Mesenchymal stem cell (in vitro differentiated cells and primary cell): ENCODE data around the gene GRK1.

Experiments used
- DNase-seq: peaks from one replicate; pipeline ENCODE4 v3.0.0-alpha.2; 2013
- H2AFZ ChIP-seq: one replicate; pipeline ENCODE4 v1.6.1; 2013; ENCODE audit warnings: low read depth, mild to moderate bottlenecking, control low read depth, inconsistent platforms, low read length, moderate library complexity
- H2AK5ac ChIP-seq: 2 replicates; pipeline ENCODE4 v1.6.1; 2013; ENCODE audit warnings: low read length, moderate library complexity, mild to moderate bottlenecking, inconsistent platforms; ENCODE audit not compliant: severe bottlenecking
- H2BK120ac ChIP-seq: one replicate; pipeline ENCODE4 v1.6.1; 2013; ENCODE audit warnings: low read depth, mild to moderate bottlenecking, inconsistent platforms, low read length, moderate library complexity
- H2BK12ac ChIP-seq, 2 experiments: one replicate each; pipeline ENCODE4 v1.6.1; 2013; ENCODE audit warnings: inconsistent platforms in 2 of 2, low read length in 2 of 2, mild to moderate bottlenecking in 2 of 2, moderate library complexity in 2 of 2, control low read depth in 1 of 2
- H2BK15ac ChIP-seq: one replicate; pipeline ENCODE4 v1.6.1; 2013; ENCODE audit warnings: mild to moderate bottlenecking, low read depth, inconsistent platforms; ENCODE audit not compliant: poor library complexity, severe bottlenecking
- H2BK5ac ChIP-seq: 2 replicates; pipeline ENCODE4 v1.6.1; 2013; ENCODE audit warnings: low read depth, mild to moderate bottlenecking, low read length, control low read depth, inconsistent platforms; ENCODE audit not compliant: poor library complexity, severe bottlenecking
- H3K14ac ChIP-seq, 2 experiments: one replicate each; pipeline ENCODE4 v1.6.1; 2013; ENCODE audit warnings: inconsistent platforms in 2 of 2, low read length in 2 of 2, control low read depth in 1 of 2, mild to moderate bottlenecking in 1 of 2, moderate library complexity in 1 of 2
- H3K18ac ChIP-seq, 2 experiments: one replicate each; pipeline ENCODE4 v1.6.1; 2013; ENCODE audit warnings: inconsistent platforms in 2 of 2, low read length in 2 of 2, control low read depth in 1 of 2, low read depth in 1 of 2, mild to moderate bottlenecking in 1 of 2
- H3K23ac ChIP-seq, 2 experiments: one replicate each; pipeline ENCODE4 v1.6.1; 2013; ENCODE audit warnings: inconsistent platforms in 2 of 2, low read length in 2 of 2, mild to moderate bottlenecking in 2 of 2, moderate library complexity in 2 of 2, control low read depth in 1 of 2
- H3K27ac ChIP-seq: 2 replicates; pipeline ENCODE4 v1.5.1; 2013; ENCODE audit warnings: mild to moderate bottlenecking, moderate library complexity, low read length, control low read depth, inconsistent platforms; ENCODE audit not compliant: poor library complexity, severe bottlenecking
- H3K27me3 ChIP-seq, 2 experiments: 2 replicates each; pipeline versions ENCODE4 v1.6.1 to v1.7.0; 2013; ENCODE audit warnings: low read length in 2 of 2, mild to moderate bottlenecking in 2 of 2, moderate library complexity in 2 of 2, control low read depth in 1 of 2, inconsistent platforms in 1 of 2; ENCODE audit not compliant: control insufficient read depth in 1 of 2, insufficient read depth in 1 of 2
- H3K36me3 ChIP-seq, 2 experiments: 2 replicates each; pipeline versions ENCODE4 v1.6.1 to v1.7.0; 2013; ENCODE audit warnings: low read length in 2 of 2, control low read depth in 1 of 2, inconsistent platforms in 1 of 2, low read depth in 1 of 2, mild to moderate bottlenecking in 1 of 2; ENCODE audit not compliant: insufficient read depth in 2 of 2, control insufficient read depth in 1 of 2
- H3K4ac ChIP-seq, 2 experiments: one replicate each; pipeline ENCODE4 v1.6.1; 2013; ENCODE audit warnings: inconsistent platforms in 2 of 2, low read length in 2 of 2, mild to moderate bottlenecking in 2 of 2, moderate library complexity in 2 of 2, control low read depth in 1 of 2, low read depth in 1 of 2
- H3K4me1 ChIP-seq: 2 replicates; pipeline ENCODE4 v1.6.1; 2013; ENCODE audit warnings: low read depth, low read length, control low read depth; ENCODE audit not compliant: control insufficient read depth, insufficient read depth
- H3K4me2 ChIP-seq: 2 replicates; pipeline ENCODE4 v1.6.1; 2013; ENCODE audit warnings: low read length, mild to moderate bottlenecking, inconsistent platforms; ENCODE audit not compliant: poor library complexity, severe bottlenecking
- H3K4me3 ChIP-seq, 2 experiments: 2 replicates each; pipeline versions ENCODE4 v1.5.1 to v1.7.0; 2013; ENCODE audit warnings: low read length in 2 of 2, mild to moderate bottlenecking in 2 of 2, control low read depth in 1 of 2, low read depth in 1 of 2; ENCODE audit not compliant: insufficient read depth in 1 of 2
- H3K79me1 ChIP-seq: replicated peaks from 2 replicates; pipeline ENCODE4 v1.6.1; 2013; ENCODE audit warnings: mild to moderate bottlenecking, control low read depth, low read length, inconsistent platforms; ENCODE audit not compliant: poor library complexity, severe bottlenecking
- H3K9ac ChIP-seq: 2 replicates; pipeline ENCODE4 v1.7.0; 2013; ENCODE audit warnings: mild to moderate bottlenecking, low read length, moderate library complexity
- H3K9me3 ChIP-seq: 2 replicates; pipeline ENCODE4 v1.7.0; 2013; ENCODE audit warnings: mild to moderate bottlenecking, low read length; ENCODE audit not compliant: control insufficient read depth
- H4K8ac ChIP-seq: one replicate; pipeline ENCODE4 v1.6.1; 2013; ENCODE audit warnings: inconsistent platforms, mild to moderate bottlenecking, low read length, moderate library complexity
- H4K91ac ChIP-seq: one replicate; pipeline ENCODE4 v1.6.1; 2013; ENCODE audit warnings: mild to moderate bottlenecking, low read length, inconsistent platforms
- WGBS: methylation state at CpG from one replicate; pipeline ENCODE4 v1.1.7; 2013; ENCODE audit warnings: mixed read lengths; 5-methylcytosine and 5-hydroxymethylcytosine counted together

The GRK1 gene

GRCh38 chr13:113648216-113648610 lies 18.8 kb upstream of the GRK1 start:
- Histone ChIP-seq H3K27ac (no peak overlapping the region), H3K4ac (no peak overlapping the region), H2AFZ (no peak overlapping the region), H3K18ac (no peak overlapping the region), H3K9me3 (no peaks in the 10 kb centered on the region), H4K8ac (no peak overlapping the region), H2BK15ac (no peak overlapping the region), H3K79me1 (peaks cover 4% of the 10 kb centered on the region), H2BK120ac (no peak overlapping the region), H3K9ac (no peak overlapping the region), H3K4me2 (no peak overlapping the region), H3K27me3 (no peaks in the 10 kb centered on the region), H2BK12ac (no peak overlapping the region), H3K23ac (no peak overlapping the region), H3K4me3 (no peak overlapping the region), H2BK5ac (no peak overlapping the region), H4K91ac (no peak overlapping the region), H3K36me3 (peaks cover 0 to 13% of the 10 kb centered on the region in 2 experiments), H3K4me1 (peaks cover 21% of the 10 kb centered on the region), H2AK5ac (no peak overlapping the region), H3K14ac (no peak overlapping the region)
- WGBS, result 89% methylated on average over 13 of the region's 13 CpGs
- no peak for DNase-seq

DNA sequence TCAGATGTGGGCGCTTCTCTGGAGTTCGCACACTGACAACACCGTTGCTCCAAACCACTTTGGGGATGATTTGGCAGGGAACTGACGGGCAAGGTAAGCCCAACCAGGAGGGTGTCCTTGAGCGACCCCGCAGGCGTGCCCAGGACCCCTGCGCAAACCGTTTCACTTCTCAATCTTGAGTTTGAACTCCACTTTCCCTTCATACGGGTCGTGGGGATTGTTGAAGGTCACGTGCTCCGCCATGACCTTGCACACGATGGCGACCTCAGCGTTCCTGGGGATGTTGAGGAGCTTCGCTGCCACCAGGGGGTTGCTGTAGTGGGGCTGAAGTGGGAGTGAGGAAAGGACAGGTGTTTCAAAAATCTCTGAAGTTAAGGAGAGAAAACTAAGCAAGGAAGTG lies 17.8 kb upstream of the GRK1 start:
- H3K4me3 ChIP-seq, result no peak overlapping the region
- no peak overlapping the region for H2BK120ac ChIP-seq
- H2AK5ac ChIP-seq, result no peak overlapping the region
- H3K4me2 ChIP-seq, result no peak overlapping the region
- no peak overlapping the region for H3K14ac ChIP-seq
- H3K27me3 ChIP-seq, result peaks cover 0 to 6% of the 10 kb centered on the region in 2 experiments
- no peak overlapping the region for H3K27ac ChIP-seq
- H3K18ac ChIP-seq, result no peak overlapping the region
- H3K4me1 ChIP-seq, result peaks cover 26% of the 10 kb centered on the region
- H3K23ac ChIP-seq, result no peak overlapping the region
- 97% methylated on average over 17 of the region's 17 CpGs for WGBS
- no peak overlapping the region for H2BK12ac ChIP-seq
- H3K9me3 ChIP-seq, result no peaks in the 10 kb centered on the region
- H4K91ac ChIP-seq, result no peak overlapping the region
- no peak overlapping the region for H3K9ac ChIP-seq
- DNase-seq, result no peak
- no peak overlapping the region for H2BK15ac ChIP-seq
- H2AFZ ChIP-seq, result no peak overlapping the region
- peaks cover 4% of the 10 kb centered on the region for H3K79me1 ChIP-seq
- H3K36me3 ChIP-seq, result peaks cover 0 to 13% of the 10 kb centered on the region in 2 experiments
- H4K8ac ChIP-seq, result no peak overlapping the region
- H2BK5ac ChIP-seq, result no peak overlapping the region
- H3K4ac ChIP-seq, result no peak overlapping the region

GRCh38 chr13:113650275-113650674 lies 16.7 kb upstream of the GRK1 start:
- Histone ChIP-seq H3K27ac (no peak overlapping the region), H3K4me2 (no peak overlapping the region), H3K4me3 (no peak overlapping the region), H2BK120ac (no peak overlapping the region), H3K18ac (no peak overlapping the region), H3K14ac (no peak overlapping the region), H3K4ac (no peak overlapping the region), H3K23ac (no peak overlapping the region), H3K4me1 (peaks cover 29% of the 10 kb centered on the region), H4K8ac (no peak overlapping the region), H3K79me1 (peaks cover 4% of the 10 kb centered on the region), H3K36me3 (peaks cover 0 to 13% of the 10 kb centered on the region in 2 experiments), H2AK5ac (no peak overlapping the region), H2AFZ (no peak overlapping the region), H3K9me3 (no peaks in the 10 kb centered on the region), H2BK5ac (no peak overlapping the region), H3K9ac (no peak overlapping the region), H2BK15ac (no peak overlapping the region), H2BK12ac (no peak overlapping the region), H3K27me3 (peaks cover 0 to 15% of the 10 kb centered on the region in 2 experiments), H4K91ac (no peak overlapping the region)
- no peak for DNase-seq
- 93% methylated on average over 15 of the region's 15 CpGs for WGBS

- Histone ChIP-seq H3K4me1 (peaks cover 33% of the 10 kb centered on the region), H3K9me3 (no peaks in the 10 kb centered on the region), H2BK15ac (no peak overlapping the region), H2AFZ (no peak overlapping the region), H3K9ac (no peak overlapping the region), H3K14ac (no peak overlapping the region), H3K18ac (no peak overlapping the region), H3K4ac (no peak overlapping the region), H3K79me1 (peaks cover 4% of the 10 kb centered on the region), H2BK12ac (no peak overlapping the region), H3K27ac (no peak overlapping the region), H4K91ac (no peak overlapping the region), H2AK5ac (no peak overlapping the region), H3K4me2 (no peak overlapping the region), H3K36me3 (peaks cover 0 to 13% of the 10 kb centered on the region in 2 experiments), H3K23ac (no peak overlapping the region), H2BK120ac (no peak overlapping the region), H3K4me3 (no peak overlapping the region), H2BK5ac (no peak overlapping the region), H3K27me3 (peaks cover 0 to 20% of the 10 kb centered on the region in 2 experiments), H4K8ac (no peak overlapping the region)
- 94% methylated on average over 15 of the region's 16 CpGs for WGBS
- DNase-seq, result no peak
These were observed 16.3 kb upstream of the GRK1 start for GRCh38 chr13:113650731-113651148.
